GM12878 (cell line): ENCODE results near the gene SRPX2. TPM values are rescaled to one million over a fixed set of nuclear protein-coding genes. Genes with fewer than 3 reads are reported as not detected.
A peak's percentile ranks its signal among the peaks of the same experiment; 100 is the strongest.

ENCODE experiments used
- CBX3 ChIP-seq: fragments of 200-600 bp; sonication (generic); IDR thresholded peaks from 2 replicates; pipeline ENCODE4 v1.6.1; 2016; ENCODE audit warnings: low read depth, borderline replicate concordance
- CEBPB ChIP-seq, 2 experiments: fragments of 150-350 bp in 1 of 2; IDR thresholded peaks; 2 replicates each; pipeline ENCODE4 v1.6.1; 2012 to 2014; ENCODE audit warnings: low read depth in 2 of 2, low read length in 2 of 2, borderline replicate concordance in 1 of 2, inconsistent platforms in 1 of 2
- EP300 ChIP-seq, 2 experiments: fragments of 150-350 bp in 1 of 2; IDR thresholded peaks; 2 replicates each; pipeline ENCODE4 v1.6.1; 2011 to 2012; ENCODE audit warnings: low read depth in 2 of 2, low read length in 2 of 2, borderline replicate concordance in 1 of 2, improper control_type of control experiment in 1 of 2, inconsistent platforms in 1 of 2; ENCODE audit not compliant: control insufficient read depth in 1 of 2
- ETV6 ChIP-seq, 2 experiments: fragments of 450-650 bp in 1 of 2; IDR thresholded peaks in 1 of 2; conservative IDR thresholded peaks in 1 of 2; 2 replicates each; pipeline ENCODE4 v1.6.1; 2014; ENCODE audit warnings: antibody characterized with exemption in 1 of 2, borderline replicate concordance in 1 of 2, low read depth in 1 of 2, mild to moderate bottlenecking in 1 of 2, moderate library complexity in 1 of 2
- GATAD2B ChIP-seq: fragments of 450-650 bp; conservative IDR thresholded peaks from 2 replicates; pipeline ENCODE4 v1.6.1; 2017; ENCODE audit warnings: low read depth, mild to moderate bottlenecking, moderate library complexity
- IKZF1 ChIP-seq: fragments of 450-650 bp; conservative IDR thresholded peaks from 2 replicates; pipeline ENCODE4 v1.6.1; 2017; ENCODE audit warnings: antibody characterized with exemption, mild to moderate bottlenecking
- MTA3 ChIP-seq: IDR thresholded peaks from 2 replicates; pipeline ENCODE4 v1.6.1; 2012; ENCODE audit warnings: low read length, inconsistent platforms, borderline replicate concordance
- MYB ChIP-seq: fragments of 150-350 bp; IDR thresholded peaks from 2 replicates; pipeline ENCODE4 v1.6.1; 2014; ENCODE audit warnings: mild to moderate bottlenecking, low read depth, low read length, borderline replicate concordance
- PBX3 ChIP-seq: IDR thresholded peaks from 2 replicates; pipeline ENCODE4 v1.6.1; 2011; ENCODE audit warnings: mild to moderate bottlenecking, low read depth, low read length, moderate library complexity; ENCODE audit not compliant: insufficient replicate concordance
- POLR2AphosphoS2 ChIP-seq: IDR thresholded peaks from 2 replicates; pipeline ENCODE4 v1.6.1; 2011; ENCODE audit warnings: low read depth, mild to moderate bottlenecking, low read length, improper control_type of control experiment, moderate library complexity
- POU2F2 ChIP-seq: IDR thresholded peaks from 3 replicates; pipeline ENCODE4 v1.6.1; 2011; ENCODE audit warnings: low read depth, mild to moderate bottlenecking, low read length, borderline replicate concordance
- PRDM15 ChIP-seq: fragments of 450-650 bp; formaldehyde crosslinking; IDR thresholded peaks from 2 replicates; pipeline ENCODE4 v1.4.0; 2020; ENCODE audit warnings: mild to moderate bottlenecking, moderate library complexity
- REST ChIP-seq: IDR thresholded peaks from 2 replicates; pipeline ENCODE4 v1.6.1; 2012; ENCODE audit warnings: mild to moderate bottlenecking, low read depth, low read length
- RFX5 ChIP-seq: IDR thresholded peaks from 2 replicates; pipeline ENCODE4 v1.6.1; 2011; ENCODE audit warnings: low read depth, low read length, improper control_type of control experiment
- SKIL ChIP-seq: fragments of 450-650 bp; IDR thresholded peaks from 2 replicates; pipeline ENCODE4 v1.6.1; 2017; ENCODE audit warnings: mild to moderate bottlenecking, low read depth, inconsistent platforms; ENCODE audit not compliant: poor library complexity, severe bottlenecking
- SMARCA5 ChIP-seq: fragments of 450-650 bp; IDR thresholded peaks from 2 replicates; pipeline ENCODE4 v1.6.1; 2017; ENCODE audit warnings: mild to moderate bottlenecking
- SPI1 ChIP-seq: IDR thresholded peaks from 2 replicates; pipeline ENCODE4 v1.6.1; 2011; ENCODE audit warnings: low read depth, mild to moderate bottlenecking, low read length, moderate library complexity, borderline replicate concordance; ENCODE audit not compliant: insufficient read depth
- SREBF2 ChIP-seq: IDR thresholded peaks from 2 replicates; pipeline ENCODE4 v1.6.1; 2012; ENCODE audit warnings: mild to moderate bottlenecking, low read length
- TAF1 ChIP-seq: IDR thresholded peaks from 2 replicates; pipeline ENCODE4 v1.6.1; 2011; ENCODE audit warnings: mild to moderate bottlenecking, low read depth, low read length, borderline replicate concordance
- polyA plus RNA-seq, 11 experiments: library from polyadenylated mRNA; depleted of rRNA in 4 of 11; unstranded in 6 of 11; stranded (reverse) in 5 of 11; fragments of >200 nt; fragmentation: Nextera tagmentation in 4 of 11; fragmentation: Illumina TruSeq in 1 of 11; extraction: Ambion mirVana in 4 of 11; extraction: Trizol in 1 of 11; gene quantifications; 1 replicate in 1 of 11; 2 replicates in 10 of 11; pipeline versions ENCODE4 v1.2.1 to v1.2.3, GENCODE V29; 2011 to 2016; ENCODE audit warnings: inconsistent platforms in 2 of 11, missing spikeins in 2 of 11, low read depth in 1 of 11
- total RNA-seq, 4 experiments: library from RNA; depleted of rRNA in 3 of 4; stranded (reverse); fragments of >200 nt in 3 of 4; fragmentation: Illumina TruSeq in 1 of 4; extraction: Trizol in 1 of 4; gene quantifications; 2 replicates each; pipeline versions ENCODE4 v1.2.1 to v1.2.3, GENCODE V29; 2013 to 2021

The SRPX2 gene
- total and polyA plus RNA-seq, 10 of the 15 experiments (the other 5 are each of a cell fraction or from before 2014, with no cell fraction given) = not detected

GRCh38 chrX:100625985-100626491 is 18.0 kb upstream of the SRPX2 start (continued):
- TF ChIP-seq REST = no peak
- TF ChIP-seq CEBPB (IDR thresholded peaks at IDR 0.05; ENCODE audit: borderline replicate concordance in 1 of 2, low read depth in 2 of 2, low read length in 2 of 2) = no peak
- TF ChIP-seq PRDM15 (CRISPR knock-in tag) = no peak
- peak in 1 of 2 experiments; percentile 97; a peak in 2 of 4 replicates for TF ChIP-seq ETV6 (conservative IDR thresholded peaks at IDR 0.05 in 1 of 2, IDR thresholded peaks at IDR 0.05 in 1 of 2; ENCODE audit: borderline replicate concordance in 1 of 2, low read depth in 1 of 2)
- no peak for TF ChIP-seq SPI1
- no peak for TF ChIP-seq POU2F2
- peak in 1 of 2 experiments; percentile 31; a peak in 1 of 4 replicates for TF ChIP-seq EP300 (IDR thresholded peaks at IDR 0.05; ENCODE audit: borderline replicate concordance in 1 of 2, control insufficient read depth in 1 of 2, low read depth in 2 of 2, low read length in 2 of 2)
- no peak for TF ChIP-seq RFX5
- TF ChIP-seq TAF1 = no peak
- no peak for TF ChIP-seq SREBF2
- no peak for TF ChIP-seq SKIL
- TF ChIP-seq IKZF1 = peak; percentile 53
- no peak for TF ChIP-seq SMARCA5
- no peak for TF ChIP-seq MYB
- TF ChIP-seq CBX3 = no peak
- peak; percentile 87 for TF ChIP-seq MTA3
- TF ChIP-seq PBX3 = no peak
- TF ChIP-seq POLR2AphosphoS2 = no peak
- no peak for TF ChIP-seq GATAD2B
